ENCODE data around the gene ABRACL.
"Not testable (repeated sequence)": the region's sequence is repeated elsewhere in the genome, so short reads cannot be mapped to it uniquely, and the experiment has no call there.

ABRACL gene, protein sequence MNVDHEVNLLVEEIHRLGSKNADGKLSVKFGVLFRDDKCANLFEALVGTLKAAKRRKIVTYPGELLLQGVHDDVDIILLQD

GRCh38 chr6:139028658-139029469, at the start of gene ABRACL:
Gene ABRACL (plus strand): TSS chr6:139028745. CDS start chr6:139034161, 5,416 bp downstream.
- peak; percentile 59 for DNase-seq (ENCODE audit: low read depth)

DNA sequence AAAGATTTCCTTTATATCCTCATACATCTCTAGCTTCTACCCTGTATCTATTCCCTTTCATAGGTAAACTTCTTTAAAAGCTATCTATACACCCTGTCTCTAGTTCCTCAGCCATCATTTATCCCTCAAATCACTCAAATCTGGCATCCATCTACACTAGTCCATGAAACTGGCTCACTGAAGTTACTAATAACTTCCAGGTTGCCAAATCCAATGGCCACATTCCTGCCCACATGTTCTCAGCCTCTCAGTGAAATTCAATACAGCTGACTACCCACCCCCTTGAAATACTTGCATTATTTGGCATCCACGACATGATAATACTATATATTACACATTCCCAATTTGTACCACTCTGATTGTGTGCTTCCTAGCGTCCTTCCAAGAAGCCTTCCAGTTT, 49.2 kb upstream of the ABRACL start:
- no peak for DNase-seq (ENCODE audit: low read depth)

DNA sequence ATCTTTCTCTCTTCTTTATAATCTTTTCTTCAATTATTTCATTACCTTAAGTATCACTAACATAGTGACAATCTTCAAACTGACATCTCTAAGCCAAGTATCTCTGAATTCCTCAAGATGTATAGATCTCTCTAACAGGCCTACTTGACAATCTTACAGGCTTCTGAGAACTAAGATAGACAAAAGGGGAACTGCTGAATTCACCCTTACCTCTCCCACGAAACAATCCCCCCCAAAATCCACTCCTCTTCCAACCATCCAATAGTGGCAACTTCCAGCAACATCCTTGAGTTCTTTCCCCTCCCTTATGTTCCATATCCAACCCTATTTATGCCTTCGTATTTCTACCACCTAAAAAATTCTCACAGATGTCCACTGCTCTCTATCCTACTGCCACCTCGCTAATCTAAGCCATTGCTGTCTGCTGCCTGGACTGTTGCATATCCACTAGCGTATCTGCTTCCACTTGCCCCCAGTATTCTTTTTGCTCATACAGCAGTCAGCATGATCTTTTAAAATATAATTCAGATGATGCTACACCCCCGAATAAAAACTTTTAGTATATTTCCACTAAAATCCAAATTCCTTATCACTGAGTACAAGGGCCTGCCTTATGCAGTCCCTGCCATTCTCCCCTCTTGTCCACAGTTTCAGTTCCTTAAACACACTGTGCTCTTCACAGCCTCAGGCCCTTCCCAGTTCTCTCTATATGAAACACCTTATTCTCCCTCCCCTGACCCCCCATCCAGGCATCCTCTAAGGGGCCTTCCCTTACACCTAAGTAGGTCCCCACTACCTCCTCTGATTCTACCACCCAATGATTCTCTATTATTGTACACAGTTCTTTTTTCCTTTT, 48.5 kb upstream of the ABRACL start:
- DNase-seq (ENCODE audit: low read depth), result no peak

GRCh38 chr6:138981416-138981815, 47.1 kb upstream of the ABRACL start:
- DNase-seq (ENCODE audit: low read depth), result no peak

- no peak for DNase-seq (ENCODE audit: low read depth)
These were observed 42.0 kb upstream of the ABRACL start for GRCh38 chr6:138986578-138986977.

GRCh38 chr6:138987080-138987642, 41.4 kb upstream of the ABRACL start:
- DNase-seq (ENCODE audit: low read depth), result no peak

GRCh38 chr6:138987643-138988468, 40.7 kb upstream of the ABRACL start, which contains the start of gene REPS1:
Gene REPS1 (minus strand): TSS chr6:138988253. CDS start chr6:138987682, 571 bp downstream.
- peak; percentile 65 for DNase-seq (ENCODE audit: low read depth)

DNA sequence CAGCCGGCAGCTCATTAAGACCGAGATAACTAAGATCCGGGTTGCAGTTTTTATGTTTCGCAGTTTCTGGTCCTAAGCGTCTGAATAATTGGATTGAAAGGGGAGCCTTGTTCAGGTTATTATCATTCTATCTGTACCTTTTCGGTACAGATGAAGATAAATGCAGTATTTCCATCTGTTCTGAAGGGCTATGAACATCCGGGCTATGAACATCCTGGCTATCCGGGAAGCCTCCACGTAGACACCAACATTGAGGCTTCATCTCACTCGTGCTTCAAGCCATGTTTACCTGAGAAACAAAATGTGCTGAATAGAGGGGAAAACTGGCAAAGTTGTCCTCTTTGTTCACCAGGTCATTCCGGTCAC, 40.1 kb upstream of the ABRACL start:
- DNase-seq (ENCODE audit: low read depth), result no peak

DNA sequence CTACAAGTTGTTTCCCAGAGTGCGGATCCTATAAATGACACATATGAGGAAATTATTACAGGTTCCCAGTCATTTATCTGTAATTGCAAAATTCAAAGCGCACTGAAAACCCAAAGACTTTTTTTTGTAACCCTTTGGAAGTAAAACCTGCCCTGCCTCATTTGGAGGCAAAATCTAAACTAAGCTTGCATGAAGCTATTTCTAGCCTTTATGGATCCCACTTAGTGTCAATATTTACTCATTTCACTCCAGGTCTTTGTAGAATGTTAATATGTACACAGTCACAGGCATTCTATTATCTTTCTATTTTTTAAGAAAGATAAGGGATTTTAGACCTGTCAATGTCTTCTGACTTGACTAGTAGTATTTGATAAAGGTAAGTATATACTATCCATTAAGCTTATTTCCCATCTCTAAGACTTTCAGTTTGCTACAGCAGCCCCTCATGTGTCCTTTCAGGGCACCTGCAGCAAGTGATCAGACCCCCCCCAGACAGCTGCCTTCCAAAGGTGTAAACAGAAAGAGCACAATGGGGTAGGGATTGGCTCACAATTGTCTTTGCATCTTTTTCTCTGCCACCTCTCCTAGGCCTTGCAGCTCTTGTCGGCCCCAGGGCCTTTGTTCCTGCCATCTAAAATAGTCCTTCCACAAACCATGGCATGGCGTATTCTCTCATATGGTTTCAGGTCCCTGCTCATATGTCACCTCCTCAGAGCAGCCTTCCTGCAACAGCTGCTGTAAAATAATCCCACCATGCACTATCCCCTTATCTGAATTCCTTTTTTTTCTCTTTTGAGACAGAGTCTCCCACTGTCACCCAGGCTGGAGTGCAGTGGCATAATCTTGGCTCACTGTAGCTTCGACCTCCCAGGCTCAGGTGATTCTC, 39.2 kb upstream of the ABRACL start:
- DNase-seq (ENCODE audit: low read depth), result no peak

DNA sequence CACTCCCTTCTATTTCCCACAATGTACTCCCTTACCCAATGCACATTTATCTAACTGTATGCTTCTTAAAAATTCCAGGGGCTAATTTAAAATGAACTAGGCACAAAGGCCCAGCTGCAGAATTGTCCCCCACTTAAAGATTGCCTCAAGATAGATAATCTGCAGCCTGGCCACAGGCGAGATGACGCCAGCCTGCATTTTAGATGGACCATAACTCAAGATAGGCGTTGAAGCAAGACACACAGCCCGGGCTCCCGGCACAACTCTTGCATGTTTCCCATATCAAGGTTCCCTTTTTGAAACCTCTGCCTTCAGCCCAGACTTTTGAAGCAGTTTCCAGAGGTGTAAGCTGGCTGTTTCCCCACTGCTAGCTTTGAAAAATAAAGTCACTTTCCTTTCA, 37.3 kb upstream of the ABRACL start:
- no peak for DNase-seq (ENCODE audit: low read depth)

GRCh38 chr6:138992965-138993364, 35.6 kb upstream of the ABRACL start:
- DNase-seq (ENCODE audit: low read depth), result not testable (repeated sequence)

DNA sequence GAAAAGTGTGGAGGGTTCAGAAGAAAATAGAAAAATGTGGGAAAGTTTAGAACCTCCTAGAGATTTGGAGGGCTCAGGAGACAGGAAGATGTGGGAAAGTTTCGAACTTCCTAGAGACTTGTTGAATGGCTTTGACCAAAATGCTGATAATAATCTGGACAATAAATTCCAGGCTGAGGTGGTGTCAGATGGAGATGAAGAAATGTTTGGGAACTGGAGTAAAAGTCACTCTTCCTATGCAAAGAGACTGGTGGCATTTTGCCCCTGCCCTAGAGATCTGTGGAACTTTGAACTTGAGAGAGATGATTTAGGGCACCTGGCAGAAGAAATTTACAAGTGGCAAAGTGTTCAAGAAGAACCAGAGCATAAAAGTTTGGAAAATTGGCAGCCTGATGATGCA, 35.1 kb upstream of the ABRACL start:
- not testable (repeated sequence) for DNase-seq (ENCODE audit: low read depth)

DNA sequence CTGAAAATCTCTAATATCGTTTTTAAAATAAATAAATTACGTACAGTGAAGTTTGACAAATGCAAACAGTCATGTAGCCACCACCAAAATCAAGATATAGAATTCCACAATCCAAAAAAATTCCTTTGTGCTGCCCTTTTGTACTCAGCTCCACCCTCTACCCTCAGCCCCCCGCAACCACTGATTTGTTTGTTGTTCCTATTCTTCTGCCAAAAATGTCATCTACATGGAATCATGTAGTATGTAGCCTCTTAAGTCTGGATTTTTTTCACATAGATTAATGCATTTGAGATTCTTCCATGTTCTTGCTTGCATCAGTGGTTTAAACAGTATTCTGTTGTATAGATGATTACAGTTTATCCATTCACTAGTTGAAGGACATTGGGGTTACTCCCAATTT, 32.0 kb upstream of the ABRACL start:
- DNase-seq (ENCODE audit: low read depth), result no peak

DNA sequence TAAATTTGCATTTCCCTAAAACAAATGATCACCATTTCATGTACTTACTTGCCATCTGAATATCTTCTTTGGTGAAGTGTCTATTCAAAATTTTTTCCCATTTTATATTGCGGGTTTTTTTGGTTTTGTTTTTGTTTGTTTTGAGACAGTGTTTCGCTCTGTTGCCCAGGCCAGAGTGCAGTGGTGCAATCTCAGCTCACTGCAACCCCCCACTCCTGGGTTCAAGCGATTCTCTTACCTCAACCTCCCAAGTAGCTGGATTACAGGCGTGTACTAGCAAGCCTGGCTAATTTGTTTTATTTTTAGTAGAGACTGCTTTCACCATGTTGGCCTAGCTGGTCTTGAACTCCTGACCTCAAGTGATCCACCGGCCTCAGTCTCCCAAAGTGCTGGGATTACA, 31.4 kb upstream of the ABRACL start:
- DNase-seq (ENCODE audit: low read depth), result no peak

DNA sequence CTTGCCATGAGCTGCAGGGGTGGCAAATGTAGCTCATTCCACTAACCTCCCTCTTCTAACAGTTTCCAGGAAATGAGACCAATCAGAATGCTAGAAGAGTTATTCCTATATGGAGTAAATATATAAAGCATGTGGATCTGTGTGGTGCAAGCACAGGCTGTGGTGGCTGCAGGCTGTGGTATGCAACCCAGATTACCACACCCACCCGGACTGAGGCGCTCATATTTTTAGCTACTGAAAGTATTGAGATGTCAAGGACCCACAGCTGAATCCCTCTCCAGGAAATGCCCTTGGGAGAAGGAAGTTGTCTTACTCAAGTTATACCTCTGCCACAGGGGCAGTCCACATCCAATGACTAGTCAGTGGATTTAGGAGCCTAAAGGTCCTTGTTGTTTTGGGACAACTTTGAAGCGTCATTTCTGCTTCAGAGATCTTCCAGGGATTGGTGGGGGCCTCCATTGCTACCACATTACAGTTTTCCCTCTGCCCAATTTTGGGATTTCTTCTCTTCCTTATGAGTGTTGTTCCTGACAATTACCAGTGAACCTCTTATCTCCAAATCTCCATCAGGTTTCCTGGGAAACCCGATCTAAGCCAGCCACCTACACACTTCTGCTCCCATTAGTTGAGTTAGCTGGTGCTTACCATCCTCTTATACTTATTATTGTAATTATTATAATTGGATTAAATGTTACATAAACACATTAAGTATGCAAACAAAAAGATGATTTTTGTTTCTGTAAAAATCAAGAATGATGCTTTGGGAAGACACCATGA, 28.4 kb upstream of the ABRACL start:
- DNase-seq (ENCODE audit: low read depth), result no peak

GRCh38 chr6:139003751-139004150, 24.8 kb upstream of the ABRACL start:
- no peak for DNase-seq (ENCODE audit: low read depth)

DNA sequence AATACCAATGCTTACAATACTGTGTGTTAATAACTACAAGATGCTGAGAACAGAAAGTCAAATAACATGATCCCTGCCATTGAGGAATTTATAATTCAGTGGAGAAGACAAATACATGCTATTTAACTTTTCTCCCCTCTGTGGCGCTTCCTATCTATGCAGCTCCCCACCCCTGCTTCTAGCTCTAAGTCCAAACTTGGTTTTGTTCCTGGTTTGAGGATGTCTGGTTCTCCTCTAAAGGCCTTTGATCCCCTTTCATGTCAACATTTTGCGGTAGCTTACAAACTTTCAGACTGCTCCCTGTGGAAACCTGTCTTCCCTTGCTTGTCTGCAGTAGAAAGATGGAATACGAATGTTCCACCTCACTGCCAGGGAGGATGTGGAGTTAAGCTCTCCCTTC, 22.1 kb upstream of the ABRACL start:
- no peak for DNase-seq (ENCODE audit: low read depth)

- DNase-seq (ENCODE audit: low read depth), result no peak
These were observed 21.1 kb upstream of the ABRACL start for GRCh38 chr6:139007428-139007827.

DNA sequence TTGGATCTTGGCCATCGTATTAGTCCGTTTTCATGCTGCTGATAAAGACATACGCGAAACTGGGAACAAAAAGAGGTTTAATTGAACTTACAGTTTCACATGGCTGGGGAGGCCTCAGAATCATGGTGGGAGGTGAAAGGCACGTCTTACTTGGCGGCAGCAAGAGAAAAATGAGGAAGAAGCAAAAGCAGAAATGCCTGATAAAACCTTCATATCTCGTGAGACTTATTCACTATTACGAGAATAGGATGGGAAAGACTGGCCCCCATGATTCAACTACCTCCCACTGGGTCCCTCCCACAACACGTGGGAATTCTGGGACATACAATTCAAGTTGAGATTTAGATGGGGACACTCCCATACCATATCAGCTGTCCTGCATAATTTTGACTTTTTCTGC, 20.4 kb upstream of the ABRACL start:
- DNase-seq (ENCODE audit: low read depth), result no peak

GRCh38 chr6:139010674-139011073, 17.9 kb upstream of the ABRACL start:
- no peak for DNase-seq (ENCODE audit: low read depth)

All from CMK (cell line).